Neuronal stem cell (in vitro differentiated cells): ENCODE measurements around the gene SCLT1.

Experiments
- DNase-seq: peaks from one replicate; pipeline ENCODE4 v3.0.0-alpha.2; 2013; ENCODE audit warnings: low spot score
- H2AFZ ChIP-seq: one replicate; pipeline ENCODE4 v1.6.1; 2013; ENCODE audit warnings: mild to moderate bottlenecking, low read length, inconsistent platforms
- H2AK5ac ChIP-seq: 2 replicates; pipeline ENCODE4 v1.6.1; 2013; ENCODE audit warnings: low read depth, mild to moderate bottlenecking, inconsistent platforms, low read length, moderate library complexity, mixed read lengths
- H2BK120ac ChIP-seq: 2 replicates; pipeline ENCODE4 v1.6.1; 2013; ENCODE audit warnings: low read depth, mild to moderate bottlenecking, inconsistent platforms, low read length, moderate library complexity, mixed read lengths
- H2BK12ac ChIP-seq: one replicate; pipeline ENCODE4 v1.6.1; 2013; ENCODE audit warnings: low read length, inconsistent platforms
- H2BK15ac ChIP-seq: 2 replicates; pipeline ENCODE4 v1.6.1; 2013; ENCODE audit warnings: mild to moderate bottlenecking, low read length, inconsistent platforms, mixed read lengths
- H2BK5ac ChIP-seq: one replicate; pipeline ENCODE4 v1.6.1; 2013; ENCODE audit warnings: inconsistent platforms, mild to moderate bottlenecking, low read length, moderate library complexity
- H3K14ac ChIP-seq: one replicate; pipeline ENCODE4 v1.6.1; 2013; ENCODE audit warnings: low read length, inconsistent platforms
- H3K18ac ChIP-seq: 2 replicates; pipeline ENCODE4 v1.6.1; 2013; ENCODE audit warnings: low read length, inconsistent platforms
- H3K23ac ChIP-seq: 2 replicates; pipeline ENCODE4 v1.6.1; 2013; ENCODE audit warnings: low read depth, mild to moderate bottlenecking, mixed read lengths, low read length, inconsistent platforms; ENCODE audit not compliant: poor library complexity
- H3K27ac ChIP-seq: replicated peaks from 3 replicates; pipeline ENCODE4 v1.5.1; 2013; ENCODE audit warnings: low read length, inconsistent platforms
- H3K27me3 ChIP-seq, 3 experiments: 2 replicates each; pipeline ENCODE4 v1.6.1; 2013; ENCODE audit warnings: low read length in 3 of 3, mild to moderate bottlenecking in 2 of 3, inconsistent platforms in 1 of 3, low read depth in 1 of 3, mixed read lengths in 1 of 3, moderate library complexity in 1 of 3; ENCODE audit not compliant: control insufficient read depth in 3 of 3, insufficient read depth in 3 of 3
- H3K36me3 ChIP-seq, 2 donors: replicated peaks in 1 of 2; 2 replicates each; pipeline ENCODE4 v1.6.1; 2013; ENCODE audit warnings: low read length in 2 of 2; ENCODE audit not compliant: control insufficient read depth in 2 of 2, insufficient read depth in 2 of 2
- H3K4ac ChIP-seq: 2 replicates; pipeline ENCODE4 v1.6.1; 2013; ENCODE audit warnings: inconsistent platforms, mild to moderate bottlenecking, low read length, moderate library complexity
- H3K4me1 ChIP-seq, 2 donors: 1 replicate in 1 of 2; 2 replicates in 1 of 2; pipeline ENCODE4 v1.6.1; 2013; ENCODE audit warnings: low read length in 2 of 2, low read depth in 1 of 2; ENCODE audit not compliant: control insufficient read depth in 2 of 2, insufficient read depth in 1 of 2
- H3K4me2 ChIP-seq: one replicate; pipeline ENCODE4 v1.6.1; 2013; ENCODE audit warnings: mild to moderate bottlenecking, low read length, inconsistent platforms; ENCODE audit not compliant: insufficient read depth, poor library complexity, severe bottlenecking
- H3K4me3 ChIP-seq, 2 donors: 2 replicates each; pipeline ENCODE4 v1.5.1; 2013; ENCODE audit warnings: low read length in 2 of 2, mild to moderate bottlenecking in 2 of 2, inconsistent platforms in 1 of 2, moderate library complexity in 1 of 2
- H3K79me1 ChIP-seq: one replicate; pipeline ENCODE4 v1.6.1; 2013; ENCODE audit warnings: low read depth, mild to moderate bottlenecking, inconsistent platforms, low read length, moderate library complexity
- H3K9ac ChIP-seq: one replicate; pipeline ENCODE4 v1.6.1; 2013; ENCODE audit warnings: mild to moderate bottlenecking, low read depth, low read length, inconsistent platforms; ENCODE audit not compliant: poor library complexity
- H3K9me3 ChIP-seq, 2 donors: replicated peaks in 1 of 2; 2 replicates each; pipeline versions ENCODE3 to v1.6.1; 2013; ENCODE audit warnings: low read length in 2 of 2, mild to moderate bottlenecking in 2 of 2, inconsistent platforms in 1 of 2, low read depth in 1 of 2, mixed read lengths in 1 of 2, moderate library complexity in 1 of 2; ENCODE audit not compliant: control insufficient read depth in 2 of 2, insufficient read depth in 1 of 2
- H4K8ac ChIP-seq: one replicate; pipeline ENCODE4 v1.6.1; 2013; ENCODE audit warnings: low read depth, mild to moderate bottlenecking, inconsistent platforms, low read length, moderate library complexity
- H4K91ac ChIP-seq: one replicate; pipeline ENCODE4 v1.6.1; 2013; ENCODE audit warnings: low read length, low read depth, mild to moderate bottlenecking, inconsistent platforms; ENCODE audit not compliant: poor library complexity
- WGBS, 2 donors: extraction: QIAGEN DNeasy Blood & Tissue Kit; methylation state at CpG; one replicate each; pipeline ENCODE4 v1.1.7; 2013; ENCODE audit warnings: missing lambda C conversion rate in 2 of 2, mixed read lengths in 1 of 2; ENCODE audit not compliant: insufficient read length in 2 of 2, insufficient replicate concordance in 1 of 2; ENCODE audit errors: extremely low coverage in 2 of 2; 5-methylcytosine and 5-hydroxymethylcytosine counted together

Gene SCLT1

DNA sequence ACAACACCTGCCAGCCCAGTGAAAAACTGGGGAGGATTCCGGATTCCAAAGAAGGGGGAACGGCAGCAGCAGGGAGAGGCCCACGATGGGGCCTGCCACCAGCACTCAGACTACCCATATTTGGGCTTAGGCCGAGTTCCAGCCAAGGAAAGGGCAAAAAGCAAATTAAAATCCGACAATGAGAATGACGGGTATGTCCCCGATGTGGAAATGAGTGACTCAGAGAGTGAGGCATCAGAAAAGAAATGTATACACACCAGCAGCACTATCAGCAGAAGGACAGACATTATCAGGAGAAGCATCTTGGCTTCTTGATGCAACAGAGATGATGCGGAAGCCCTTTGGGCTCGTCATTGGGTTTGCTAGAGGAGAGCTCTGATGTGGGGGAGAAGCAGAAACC is 221.4 kb downstream of the SCLT1 start:
- Histone ChIP-seq H2BK120ac (no peak overlapping the region), H3K36me3 (peaks cover 31 to 92% of the 10 kb centered on the region in 2 donors), H3K4me2 (no peak overlapping the region), H2BK12ac (no peak overlapping the region), H3K9ac (no peak overlapping the region), H4K8ac (no peak overlapping the region), H2BK5ac (no peak overlapping the region), H3K18ac (no peak overlapping the region), H3K9me3 (no peaks in the 10 kb centered on the region), H4K91ac (no peak overlapping the region), H3K14ac (no peak overlapping the region), H3K4me3 (no peak overlapping the region), H2AK5ac (no peak overlapping the region), H3K27me3 (no peaks in the 10 kb centered on the region), H3K23ac (no peak overlapping the region), H3K79me1 (no peaks in the 10 kb centered on the region), H2AFZ (no peak overlapping the region), H2BK15ac (no peak overlapping the region), H3K4ac (no peak overlapping the region), H3K4me1 (no peaks in the 10 kb centered on the region), H3K27ac (no peak overlapping the region)
- WGBS, 2 donors: no CpG with 5 or more reads among the region's 9 CpGs
- DNase-seq: no peak

DNA sequence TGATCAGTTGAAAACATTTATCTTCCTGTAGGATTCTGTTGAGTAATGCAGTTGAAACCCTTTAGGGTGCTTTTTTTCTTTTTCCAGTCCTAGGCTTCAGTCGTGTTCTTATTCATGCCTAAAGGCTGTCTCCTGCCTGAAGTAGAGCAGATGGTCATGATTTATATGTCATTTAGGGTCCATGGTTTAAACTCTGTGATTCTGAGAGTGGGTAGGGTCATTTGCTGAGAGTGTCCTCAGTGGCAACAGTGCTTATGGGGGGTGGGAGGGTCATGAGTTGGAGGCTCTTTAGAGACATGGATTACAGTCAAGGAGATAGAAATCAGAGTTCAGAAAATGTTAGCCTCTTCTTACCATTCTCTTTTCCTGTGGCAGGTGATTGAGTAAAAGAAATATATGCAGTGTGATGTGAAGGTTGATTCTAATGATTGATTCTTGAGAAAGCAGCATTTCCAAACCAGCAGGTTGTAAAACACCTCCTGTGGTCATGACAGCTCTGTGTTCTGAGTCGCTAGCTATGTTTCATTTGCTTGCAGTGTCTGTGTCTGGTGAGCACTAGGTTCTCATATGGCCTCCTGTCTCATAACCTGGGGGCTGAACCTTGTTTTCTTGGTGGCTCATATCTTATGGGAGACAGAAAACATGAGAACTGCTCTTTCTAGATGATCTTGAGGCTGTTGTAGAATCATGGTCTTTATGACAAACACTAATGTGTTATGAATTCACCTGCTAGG is 223.4 kb downstream of the SCLT1 start:
- Histone ChIP-seq H3K4me3 (no peak overlapping the region), H2AFZ (no peak overlapping the region), H3K23ac (no peak overlapping the region), H3K27me3 (no peaks in the 10 kb centered on the region), H3K18ac (no peak overlapping the region), H3K4me1 (no peaks in the 10 kb centered on the region), H4K8ac (no peak overlapping the region), H3K36me3 (peaks cover 35 to 98% of the 10 kb centered on the region in 2 donors), H3K4me2 (no peak overlapping the region), H2AK5ac (no peak overlapping the region), H2BK120ac (no peak overlapping the region), H4K91ac (no peak overlapping the region), H3K9ac (no peak overlapping the region), H3K27ac (no peak overlapping the region), H2BK12ac (no peak overlapping the region), H3K14ac (no peak overlapping the region), H3K4ac (no peak overlapping the region), H2BK15ac (no peak overlapping the region), H3K9me3 (no peaks in the 10 kb centered on the region), H2BK5ac (no peak overlapping the region), H3K79me1 (no peaks in the 10 kb centered on the region)
- no peak for DNase-seq
- no CpG with 5 or more reads among the region's 2 CpGs for WGBS, 2 donors

DNA sequence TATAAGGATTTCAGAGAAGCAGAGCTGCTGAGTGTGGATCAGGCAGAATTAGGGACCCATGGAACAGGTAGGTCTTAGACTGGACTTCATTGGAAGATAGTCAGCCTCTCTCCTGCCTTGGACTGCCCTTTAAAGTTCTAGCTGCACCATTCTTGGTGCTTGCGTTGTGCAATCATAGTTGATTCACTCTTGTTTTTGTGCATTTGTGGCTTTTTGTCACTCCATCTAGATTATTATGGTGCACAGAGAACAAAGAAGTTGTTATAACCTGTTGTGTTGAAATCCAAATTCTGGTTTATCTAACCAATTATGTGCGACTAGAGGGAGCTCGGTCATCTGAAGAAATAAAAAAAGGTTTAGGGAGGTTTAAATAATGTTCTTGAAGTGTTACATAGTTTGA is 224.6 kb downstream of the SCLT1 start:
- H3K18ac ChIP-seq: no peak overlapping the region
- H4K8ac ChIP-seq: no peak overlapping the region
- no peaks in the 10 kb centered on the region for H3K79me1 ChIP-seq
- no peak overlapping the region for H2AFZ ChIP-seq
- H3K4ac ChIP-seq: no peak overlapping the region
- no peak overlapping the region for H4K91ac ChIP-seq
- H2AK5ac ChIP-seq: no peak overlapping the region
- H3K27me3 ChIP-seq: no peaks in the 10 kb centered on the region
- H3K4me1 ChIP-seq: no peaks in the 10 kb centered on the region
- DNase-seq: no peak
- peaks cover 35 to 99% of the 10 kb centered on the region in 2 donors for H3K36me3 ChIP-seq
- H2BK12ac ChIP-seq: no peak overlapping the region
- H3K4me2 ChIP-seq: no peak overlapping the region
- no peak overlapping the region for H3K27ac ChIP-seq
- H3K23ac ChIP-seq: no peak overlapping the region
- H2BK5ac ChIP-seq: no peak overlapping the region
- H2BK120ac ChIP-seq: no peak overlapping the region
- H3K9me3 ChIP-seq: no peaks in the 10 kb centered on the region
- no peak overlapping the region for H2BK15ac ChIP-seq
- H3K4me3 ChIP-seq: no peak overlapping the region
- H3K14ac ChIP-seq: no peak overlapping the region
- no CpG with 5 or more reads among the region's 3 CpGs for WGBS, 2 donors
- H3K9ac ChIP-seq: no peak overlapping the region

DNA sequence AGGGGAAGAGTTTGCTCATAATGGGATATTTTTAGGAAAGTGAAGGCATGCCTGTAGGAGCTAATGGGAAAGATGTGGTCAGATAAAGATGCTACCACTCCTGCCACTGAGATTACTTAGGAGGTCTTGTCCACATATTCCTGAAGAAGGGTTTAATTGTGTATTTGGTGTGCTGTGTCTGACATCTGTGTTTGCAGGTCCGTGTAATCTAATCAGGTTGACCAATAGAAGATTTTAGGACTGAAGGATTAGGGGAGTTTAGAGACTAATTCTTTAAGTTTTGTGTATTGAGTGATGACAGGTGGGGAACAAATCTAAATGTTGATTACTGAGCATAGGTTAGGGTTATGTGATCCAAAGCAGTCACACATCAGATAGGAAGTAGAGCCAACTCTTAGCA is 226.6 kb downstream of the SCLT1 start:
- no peak overlapping the region for H2AFZ ChIP-seq
- H2BK5ac ChIP-seq: no peak overlapping the region
- H3K23ac ChIP-seq: no peak overlapping the region
- H2BK12ac ChIP-seq: no peak overlapping the region
- no peak overlapping the region for H3K4me2 ChIP-seq
- no peak overlapping the region for H3K4me3 ChIP-seq
- no peak overlapping the region for H2BK15ac ChIP-seq
- WGBS, 2 donors: no CpG with 5 or more reads among the region's 1 CpG
- H3K4me1 ChIP-seq: peaks cover 0 to 10% of the 10 kb centered on the region in 2 donors
- no peak for DNase-seq
- H2AK5ac ChIP-seq: no peak overlapping the region
- H3K27me3 ChIP-seq: no peaks in the 10 kb centered on the region
- H2BK120ac ChIP-seq: no peak overlapping the region
- no peak overlapping the region for H4K91ac ChIP-seq
- no peak overlapping the region for H3K9ac ChIP-seq
- peaks cover 36 to 99% of the 10 kb centered on the region in 2 donors for H3K36me3 ChIP-seq
- no peak overlapping the region for H3K27ac ChIP-seq
- no peak overlapping the region for H3K4ac ChIP-seq
- H3K14ac ChIP-seq: no peak overlapping the region
- no peak overlapping the region for H4K8ac ChIP-seq
- no peaks in the 10 kb centered on the region for H3K9me3 ChIP-seq
- no peak overlapping the region for H3K18ac ChIP-seq
- no peaks in the 10 kb centered on the region for H3K79me1 ChIP-seq
